ENCODE results near the gene RPL4.

DNA sequence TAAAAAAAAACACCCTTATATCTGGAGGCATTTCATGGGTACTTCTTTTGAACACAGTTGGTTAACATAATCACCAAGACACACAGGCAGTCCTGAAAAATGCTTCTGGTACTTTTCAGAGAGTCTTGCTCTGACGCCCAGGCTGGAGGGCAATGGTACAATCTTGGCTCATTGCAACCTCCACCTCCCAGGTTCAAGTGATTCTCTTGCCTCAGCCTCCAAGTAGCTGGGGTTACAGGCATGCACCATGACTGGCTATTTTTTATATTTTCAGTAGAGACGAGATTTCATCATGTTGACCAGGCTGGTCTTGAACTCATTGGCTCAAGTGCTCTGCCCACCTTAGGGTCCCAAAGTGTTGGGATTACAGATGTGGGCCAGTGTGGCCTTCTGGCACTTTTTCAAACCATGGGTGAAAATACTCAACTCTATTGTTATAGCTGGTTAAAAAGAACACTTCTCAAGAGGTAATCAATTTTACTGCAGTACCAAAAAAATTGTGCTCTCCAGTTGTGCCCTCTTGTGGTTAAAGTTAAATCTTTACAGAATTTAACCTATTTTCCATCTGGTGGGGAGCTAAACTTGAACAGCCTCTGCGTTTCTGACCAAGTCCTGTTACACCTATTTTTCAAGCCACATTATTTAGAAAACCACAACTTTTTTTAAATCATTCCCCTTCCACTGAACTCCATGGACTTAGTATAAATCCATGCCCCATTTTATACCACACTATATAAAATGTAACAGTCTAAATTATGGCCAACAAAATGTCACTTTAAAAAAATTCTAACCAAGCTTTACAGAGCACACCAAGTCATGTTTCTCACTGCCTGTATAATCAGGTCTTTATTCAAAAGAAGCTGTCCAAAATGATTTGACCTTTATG lies 5.9 kb downstream of the RPL4 start:
- TF ChIP-seq ZBTB8A (IDR thresholded peaks at IDR 0.05; ENCODE audit: partially characterized antibody) (no peak), CREM (IDR thresholded peaks at IDR 0.05; ENCODE audit: low read depth) (no peak), POU5F1 (IDR thresholded peaks at IDR 0.05; ENCODE audit: borderline replicate concordance, low read depth, low read length, partially characterized antibody) (no peak), FOXJ2 (tag; IDR thresholded peaks at IDR 0.05) (no peak), FOXJ3 (CRISPR knock-in tag; IDR thresholded peaks at IDR 0.05) (no peak), U2AF1 (optimal IDR thresholded peaks at IDR 0.05; ENCODE audit: low read depth, low read length) (no peak), SIRT6 (IDR thresholded peaks at IDR 0.05; ENCODE audit: low read depth, low read length) (no peak), POLR2A (conservative IDR thresholded peaks at IDR 0.05) (peak; percentile 9), ZFX (CRISPR knock-in tag; IDR thresholded peaks at IDR 0.05) (no peak)
- TF ChIP-seq, protein P1, sequence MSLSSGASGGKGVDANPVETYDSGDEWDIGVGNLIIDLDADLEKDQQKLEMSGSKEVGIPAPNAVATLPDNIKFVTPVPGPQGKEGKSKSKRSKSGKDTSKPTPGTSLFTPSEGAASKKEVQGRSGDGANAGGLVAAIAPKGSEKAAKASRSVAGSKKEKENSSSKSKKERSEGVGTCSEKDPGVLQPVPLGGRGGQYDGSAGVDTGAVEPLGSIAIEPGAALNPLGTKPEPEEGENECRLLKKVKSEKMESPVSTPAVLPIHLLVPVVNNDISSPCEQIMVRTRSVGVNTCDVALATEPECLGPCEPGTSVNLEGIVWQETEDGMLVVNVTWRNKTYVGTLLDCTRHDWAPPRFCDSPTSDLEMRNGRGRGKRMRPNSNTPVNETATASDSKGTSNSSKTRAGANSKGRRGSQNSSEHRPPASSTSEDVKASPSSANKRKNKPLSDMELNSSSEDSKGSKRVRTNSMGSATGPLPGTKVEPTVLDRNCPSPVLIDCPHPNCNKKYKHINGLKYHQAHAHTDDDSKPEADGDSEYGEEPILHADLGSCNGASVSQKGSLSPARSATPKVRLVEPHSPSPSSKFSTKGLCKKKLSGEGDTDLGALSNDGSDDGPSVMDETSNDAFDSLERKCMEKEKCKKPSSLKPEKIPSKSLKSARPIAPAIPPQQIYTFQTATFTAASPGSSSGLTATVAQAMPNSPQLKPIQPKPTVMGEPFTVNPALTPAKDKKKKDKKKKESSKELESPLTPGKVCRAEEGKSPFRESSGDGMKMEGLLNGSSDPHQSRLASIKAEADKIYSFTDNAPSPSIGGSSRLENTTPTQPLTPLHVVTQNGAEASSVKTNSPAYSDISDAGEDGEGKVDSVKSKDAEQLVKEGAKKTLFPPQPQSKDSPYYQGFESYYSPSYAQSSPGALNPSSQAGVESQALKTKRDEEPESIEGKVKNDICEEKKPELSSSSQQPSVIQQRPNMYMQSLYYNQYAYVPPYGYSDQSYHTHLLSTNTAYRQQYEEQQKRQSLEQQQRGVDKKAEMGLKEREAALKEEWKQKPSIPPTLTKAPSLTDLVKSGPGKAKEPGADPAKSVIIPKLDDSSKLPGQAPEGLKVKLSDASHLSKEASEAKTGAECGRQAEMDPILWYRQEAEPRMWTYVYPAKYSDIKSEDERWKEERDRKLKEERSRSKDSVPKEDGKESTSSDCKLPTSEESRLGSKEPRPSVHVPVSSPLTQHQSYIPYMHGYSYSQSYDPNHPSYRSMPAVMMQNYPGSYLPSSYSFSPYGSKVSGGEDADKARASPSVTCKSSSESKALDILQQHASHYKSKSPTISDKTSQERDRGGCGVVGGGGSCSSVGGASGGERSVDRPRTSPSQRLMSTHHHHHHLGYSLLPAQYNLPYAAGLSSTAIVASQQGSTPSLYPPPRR (CRISPR knock-in tag; IDR thresholded peaks at IDR 0.05; ENCODE audit: borderline replicate concordance): no peak
- TF ChIP-seq, protein P2, sequence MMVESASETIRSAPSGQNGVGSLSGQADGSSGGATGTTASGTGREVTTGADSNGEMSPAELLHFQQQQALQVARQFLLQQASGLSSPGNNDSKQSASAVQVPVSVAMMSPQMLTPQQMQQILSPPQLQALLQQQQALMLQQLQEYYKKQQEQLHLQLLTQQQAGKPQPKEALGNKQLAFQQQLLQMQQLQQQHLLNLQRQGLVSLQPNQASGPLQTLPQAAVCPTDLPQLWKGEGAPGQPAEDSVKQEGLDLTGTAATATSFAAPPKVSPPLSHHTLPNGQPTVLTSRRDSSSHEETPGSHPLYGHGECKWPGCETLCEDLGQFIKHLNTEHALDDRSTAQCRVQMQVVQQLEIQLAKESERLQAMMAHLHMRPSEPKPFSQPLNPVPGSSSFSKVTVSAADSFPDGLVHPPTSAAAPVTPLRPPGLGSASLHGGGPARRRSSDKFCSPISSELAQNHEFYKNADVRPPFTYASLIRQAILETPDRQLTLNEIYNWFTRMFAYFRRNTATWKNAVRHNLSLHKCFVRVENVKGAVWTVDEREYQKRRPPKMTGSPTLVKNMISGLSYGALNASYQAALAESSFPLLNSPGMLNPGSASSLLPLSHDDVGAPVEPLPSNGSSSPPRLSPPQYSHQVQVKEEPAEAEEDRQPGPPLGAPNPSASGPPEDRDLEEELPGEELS (CRISPR knock-in tag; IDR thresholded peaks at IDR 0.05; ENCODE audit: borderline replicate concordance): no peak
- TF ChIP-seq, protein P3, sequence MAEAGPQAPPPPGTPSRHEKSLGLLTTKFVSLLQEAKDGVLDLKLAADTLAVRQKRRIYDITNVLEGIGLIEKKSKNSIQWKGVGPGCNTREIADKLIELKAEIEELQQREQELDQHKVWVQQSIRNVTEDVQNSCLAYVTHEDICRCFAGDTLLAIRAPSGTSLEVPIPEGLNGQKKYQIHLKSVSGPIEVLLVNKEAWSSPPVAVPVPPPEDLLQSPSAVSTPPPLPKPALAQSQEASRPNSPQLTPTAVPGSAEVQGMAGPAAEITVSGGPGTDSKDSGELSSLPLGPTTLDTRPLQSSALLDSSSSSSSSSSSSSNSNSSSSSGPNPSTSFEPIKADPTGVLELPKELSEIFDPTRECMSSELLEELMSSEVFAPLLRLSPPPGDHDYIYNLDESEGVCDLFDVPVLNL (CRISPR knock-in tag; IDR thresholded peaks at IDR 0.05; ENCODE audit: low read depth): no peak
